HG03575 (cell line): Measurements from ENCODE around the gene TNFAIP8L1.
"Not testable (repeated sequence)": the region's sequence is repeated elsewhere in the genome, so short reads cannot be mapped to it uniquely, and the experiment has no call there.

Experiments used
- ATAC-seq: cut with Tn5 transposase; IDR thresholded peaks from one replicate; pipeline ENCODE4 v1.9.1; 2021; ENCODE audit not compliant: unreplicated experiment, insufficient number of reproducible peaks, low FRiP score; ENCODE audit errors: extremely low read depth

The TNFAIP8L1 gene

DNA sequence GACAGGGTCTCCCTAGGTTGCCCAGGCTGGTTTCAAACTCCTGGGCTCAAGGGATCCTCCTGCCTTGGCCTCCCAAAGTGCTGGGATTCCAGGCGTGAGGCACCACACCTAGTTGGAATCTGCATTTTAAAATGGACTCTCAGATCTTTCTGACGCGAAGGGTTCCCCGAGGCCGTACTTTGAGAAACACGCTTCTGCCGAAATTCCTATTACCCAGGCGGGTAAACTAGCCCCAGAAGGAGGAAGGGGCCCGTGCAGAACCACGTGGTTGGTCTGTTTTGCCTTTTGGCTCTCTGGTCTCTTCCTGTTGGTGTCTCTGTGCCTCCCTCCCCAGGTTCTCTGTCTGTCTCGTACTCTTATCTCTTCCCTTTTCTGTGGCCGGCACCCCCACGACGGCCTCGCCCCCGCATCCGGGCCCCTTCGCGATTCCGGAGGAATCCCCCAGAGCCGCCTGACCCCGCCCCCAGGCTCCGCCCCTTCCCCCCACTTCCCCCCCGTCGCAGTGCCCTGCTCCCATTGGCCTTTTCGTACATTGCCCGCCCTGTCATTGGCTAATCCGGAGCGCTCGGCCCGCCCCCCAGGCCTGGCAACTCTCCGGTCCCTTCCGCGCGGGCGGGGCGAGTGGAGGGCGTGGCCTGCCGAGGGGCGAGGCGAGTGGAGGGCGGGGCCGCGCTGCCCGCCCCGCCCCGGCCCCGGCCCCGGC, at the start of gene TNFAIP8L1:
TNFAIP8L1 (plus strand) TSS at position 689 of the 703 bp plus-strand sequence. CDS start 12,354 bp downstream, outside the sequence.
- ATAC-seq = no peak

DNA sequence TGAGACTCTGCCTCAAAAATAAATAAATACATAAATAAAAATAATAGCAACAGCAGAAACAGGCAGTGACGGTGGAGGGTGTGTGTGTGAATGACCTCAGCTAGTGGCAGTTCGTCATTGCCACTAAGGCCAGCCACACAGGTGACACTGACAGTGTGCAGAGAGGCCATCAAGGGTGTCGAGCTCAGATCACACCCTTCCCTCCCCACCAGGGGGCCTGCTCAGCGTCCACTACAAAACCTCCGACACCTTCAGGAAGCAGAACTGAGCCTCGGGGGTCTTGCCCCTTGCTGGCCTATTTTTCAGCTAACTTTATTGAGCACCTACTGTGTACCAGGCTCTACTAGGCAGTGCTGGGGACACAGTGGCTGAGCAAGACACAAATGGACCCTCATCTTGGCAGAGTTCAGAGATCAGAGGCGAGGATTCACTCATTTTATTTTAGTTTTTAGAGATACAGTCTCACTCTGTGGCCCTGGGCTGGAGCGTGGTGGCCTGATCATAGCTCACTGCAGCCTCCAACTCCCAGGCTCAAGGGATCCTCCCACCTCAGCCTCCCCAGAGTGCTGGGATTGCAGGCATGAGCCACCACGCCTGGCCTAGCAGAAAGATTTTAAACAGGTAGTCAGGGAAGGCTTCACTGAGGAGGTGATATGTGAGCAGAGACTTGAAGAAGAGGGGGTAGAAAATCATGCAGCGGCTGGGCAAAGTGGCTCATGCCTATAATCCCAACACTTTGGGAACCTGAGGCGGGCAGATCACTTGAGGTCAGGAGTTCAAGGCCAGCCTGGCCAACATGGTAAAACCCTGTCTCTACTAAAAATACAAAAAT, 49.5 kb upstream of the TNFAIP8L1 start:
- ATAC-seq = no peak

DNA sequence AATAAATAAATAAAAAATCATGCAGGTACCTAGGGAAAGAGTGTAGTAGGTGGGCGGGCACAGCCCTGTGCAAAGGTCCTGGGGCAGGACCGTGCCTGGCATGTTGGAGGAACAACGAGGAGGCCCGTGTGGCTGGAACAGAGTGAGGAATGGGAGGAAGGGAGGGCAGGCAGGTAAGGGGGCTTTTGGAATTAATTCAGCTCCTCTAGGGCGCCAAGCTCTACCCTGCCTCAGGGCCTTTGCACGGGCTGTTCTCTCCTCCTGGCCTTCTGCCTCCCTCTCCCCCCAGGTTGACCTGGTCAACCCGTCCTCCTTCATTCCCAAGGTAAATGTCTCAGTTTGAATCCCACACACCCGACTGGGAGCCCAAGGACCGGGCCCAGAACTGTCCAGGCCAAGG, 48.8 kb upstream of the TNFAIP8L1 start:
- no peak for ATAC-seq

- no peak for ATAC-seq
Measured at GRCh38 chr19:4591320-4591719, 48.0 kb upstream of the TNFAIP8L1 start.

DNA sequence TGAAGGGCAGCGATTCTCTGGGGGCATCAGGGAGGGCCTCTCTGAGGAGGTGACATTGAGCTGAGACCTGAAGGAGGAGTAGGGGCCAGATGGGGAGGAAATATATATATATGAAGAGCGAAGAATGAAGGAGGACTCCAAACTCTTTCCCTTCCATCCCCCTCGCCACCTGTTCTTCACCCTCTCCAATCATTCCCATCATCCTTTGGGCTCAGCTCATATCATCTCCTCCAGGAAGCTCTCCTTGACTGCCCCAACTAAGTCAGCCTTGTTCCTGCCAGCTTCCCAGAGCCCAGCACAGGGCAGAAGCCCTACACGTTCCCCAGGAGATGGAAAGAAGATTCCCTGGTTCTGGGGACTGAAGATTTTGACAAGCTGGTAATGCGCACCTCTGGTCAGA, 46.9 kb upstream of the TNFAIP8L1 start:
- ATAC-seq = no peak

- no peak for ATAC-seq
Measured at GRCh38 chr19:4593409-4593851, 45.9 kb upstream of the TNFAIP8L1 start.

DNA sequence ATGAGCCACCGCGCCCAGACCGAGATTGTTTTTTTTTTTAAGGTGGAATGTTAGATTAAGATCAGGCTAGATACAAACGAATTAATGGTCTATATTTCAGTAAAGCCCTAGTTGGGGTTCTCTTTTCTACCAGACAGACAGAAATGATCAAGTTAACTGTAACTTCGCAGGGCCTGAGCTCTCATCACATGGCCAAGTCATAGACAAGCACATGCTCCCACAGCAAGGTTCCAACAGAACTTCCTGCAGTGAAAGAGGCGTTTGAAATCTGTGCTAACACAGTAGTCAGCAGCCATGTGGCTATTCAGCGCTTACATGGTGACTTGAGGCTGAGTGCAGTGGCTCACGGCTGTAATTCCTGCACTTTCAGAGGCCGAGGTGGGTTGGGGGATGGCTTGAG, 45.1 kb upstream of the TNFAIP8L1 start:
- no peak for ATAC-seq

DNA sequence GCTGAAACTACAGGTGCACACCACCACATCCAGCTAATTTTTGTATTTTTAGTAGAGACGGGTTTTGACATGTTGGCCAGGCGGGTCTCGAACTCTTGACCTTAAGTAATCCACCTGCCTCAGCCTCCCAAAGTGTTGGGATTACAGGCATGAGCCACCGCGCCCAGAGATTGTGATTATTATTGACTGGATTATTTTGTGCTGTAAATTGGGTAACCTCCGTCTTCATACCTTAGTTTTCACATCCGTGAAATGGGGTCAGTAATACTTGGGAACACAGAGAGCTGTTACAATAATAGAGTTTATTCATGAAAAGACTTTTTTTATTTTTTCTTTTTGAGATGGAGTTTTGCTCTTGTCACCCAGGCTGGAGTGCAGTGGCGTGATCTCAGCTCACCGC, 44.2 kb upstream of the TNFAIP8L1 start:
- not testable (repeated sequence) for ATAC-seq

DNA sequence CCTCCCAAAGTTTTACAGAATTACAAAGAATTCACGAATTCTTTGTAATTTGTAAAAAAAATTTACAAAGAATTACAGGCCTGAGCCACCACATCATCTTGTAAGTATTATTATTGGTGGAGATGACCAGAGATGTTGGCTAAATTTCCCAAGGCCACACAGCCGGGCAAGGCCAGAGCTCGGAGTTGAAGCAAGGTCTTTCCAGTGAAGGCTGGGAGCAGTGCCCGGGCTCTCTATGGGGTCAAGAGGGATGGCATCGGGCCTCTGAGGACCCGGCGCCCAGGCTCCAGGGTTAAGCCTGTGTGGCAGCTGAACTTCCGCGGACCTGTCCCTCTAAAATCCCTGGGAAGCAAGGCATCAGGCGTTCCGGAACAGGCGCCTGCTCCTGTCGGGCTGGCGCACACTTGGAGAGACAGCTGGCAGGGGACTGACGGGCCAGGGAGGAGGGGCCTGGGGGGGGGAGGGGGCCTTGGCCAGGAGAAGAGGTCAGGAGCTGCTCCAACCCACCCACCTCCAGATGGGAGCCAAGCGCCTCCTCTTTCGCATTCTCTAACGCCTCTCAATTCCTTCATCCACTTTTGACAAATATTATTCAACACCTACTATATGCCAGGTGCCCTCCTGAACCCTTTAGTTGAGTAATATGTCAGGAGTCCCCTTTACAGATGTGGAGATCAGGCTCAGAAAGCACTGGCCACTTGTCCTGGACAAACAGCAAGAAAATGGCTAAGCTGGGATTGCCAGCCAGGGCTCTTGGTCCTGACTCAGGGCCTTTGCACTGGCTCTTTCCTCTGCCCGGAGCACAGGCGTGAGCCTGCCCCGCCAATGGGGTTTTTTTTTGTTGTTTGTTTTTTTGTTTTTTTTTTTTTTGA, 43.0 kb upstream of the TNFAIP8L1 start:
- ATAC-seq = no peak

DNA sequence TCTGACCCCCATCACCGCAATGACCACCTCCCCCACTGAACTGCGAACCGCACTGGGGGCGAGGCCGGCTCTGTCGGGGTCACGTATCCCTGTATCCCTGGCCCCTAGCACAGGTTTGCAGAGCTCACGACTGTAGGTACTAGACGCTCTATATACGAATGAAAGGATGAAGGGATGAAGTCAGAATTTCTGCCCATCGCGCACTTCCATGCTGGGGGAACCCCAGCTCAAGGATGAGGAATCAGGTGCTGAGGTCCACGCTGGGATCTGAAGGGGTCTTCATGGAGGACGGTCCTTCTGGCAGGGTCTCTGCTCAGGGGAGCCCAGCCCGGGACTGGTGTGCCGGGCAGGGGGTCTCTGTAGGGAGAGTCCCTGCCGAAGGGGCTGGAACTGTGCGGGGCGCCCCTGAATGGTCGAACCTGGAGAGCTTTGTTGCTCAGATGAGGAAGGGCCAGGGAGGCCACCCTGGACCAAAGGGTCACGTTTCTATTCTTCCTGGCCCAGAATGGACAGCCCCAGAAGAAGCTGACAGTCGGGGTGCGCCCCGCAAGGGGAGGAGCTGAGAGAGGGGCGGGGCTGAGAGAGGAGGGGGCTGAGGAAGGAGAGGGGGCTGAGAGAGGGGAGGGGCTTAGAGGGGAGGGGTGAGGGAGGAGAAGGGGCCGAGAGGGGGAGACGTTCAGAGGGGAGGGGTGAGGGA, 41.9 kb upstream of the TNFAIP8L1 start:
- no peak for ATAC-seq

GRCh38 chr19:4597975-4598671, 41.2 kb upstream of the TNFAIP8L1 start:
- no peak for ATAC-seq

DNA sequence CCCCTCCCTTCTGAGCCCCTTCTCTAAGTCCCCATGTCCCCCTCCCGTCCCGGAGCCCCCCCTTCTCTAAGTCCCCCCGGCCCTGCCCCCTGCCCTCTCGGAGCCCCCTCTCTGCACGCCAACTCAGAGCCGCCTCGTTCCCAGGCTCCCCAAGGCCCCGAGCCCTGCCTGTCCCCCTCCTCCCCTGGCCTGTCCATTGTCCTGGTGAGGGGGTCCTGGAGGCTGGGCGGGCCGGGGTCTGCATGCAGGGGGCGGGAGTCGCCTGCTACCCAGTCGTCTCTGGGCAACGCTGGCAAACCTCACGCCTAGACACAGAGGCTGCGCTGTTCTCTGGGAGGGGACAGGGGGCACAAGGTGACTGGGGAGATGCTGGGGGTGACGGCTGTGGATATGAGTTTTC, 40.6 kb upstream of the TNFAIP8L1 start:
- ATAC-seq = no peak

DNA sequence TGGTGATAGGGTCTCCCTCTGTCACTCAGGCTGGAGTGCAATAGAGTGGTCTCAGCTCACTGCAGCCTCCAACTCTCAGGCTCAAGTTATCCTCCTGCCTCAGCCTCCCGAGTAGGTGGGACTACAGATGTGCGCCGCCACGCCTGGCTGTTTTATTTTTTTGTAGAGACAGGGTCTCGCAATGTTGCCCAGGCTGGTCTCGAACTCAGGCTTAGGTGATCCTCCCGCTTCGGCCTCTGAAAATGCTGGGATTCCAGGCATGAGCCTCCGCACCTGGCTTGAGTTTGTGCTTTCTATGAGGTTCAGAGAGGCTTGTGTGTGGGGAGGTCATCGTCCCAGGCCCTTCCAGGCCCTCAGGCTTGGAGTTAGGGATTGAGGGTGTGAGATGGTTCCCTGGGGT, 39.2 kb upstream of the TNFAIP8L1 start:
- no peak for ATAC-seq

DNA sequence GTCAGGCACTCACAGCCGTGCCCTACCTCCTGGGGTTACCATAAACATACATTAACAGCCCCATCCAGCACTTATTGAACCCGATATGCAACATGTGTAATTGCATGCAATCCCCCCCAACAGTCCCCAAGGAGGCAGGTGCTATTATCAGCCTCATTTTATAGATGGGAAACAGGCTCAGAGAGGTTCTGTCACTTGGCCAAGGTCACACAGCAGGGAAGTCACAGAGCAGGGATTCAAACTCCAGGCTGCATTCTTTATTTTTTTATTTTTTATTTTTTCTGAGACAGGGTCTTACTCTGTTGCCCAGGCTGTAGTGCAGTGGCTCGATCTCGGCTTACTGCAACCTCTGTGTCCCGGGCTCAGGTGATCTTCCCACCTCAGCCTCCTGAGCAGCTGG, 38.4 kb upstream of the TNFAIP8L1 start:
- ATAC-seq = no peak

DNA sequence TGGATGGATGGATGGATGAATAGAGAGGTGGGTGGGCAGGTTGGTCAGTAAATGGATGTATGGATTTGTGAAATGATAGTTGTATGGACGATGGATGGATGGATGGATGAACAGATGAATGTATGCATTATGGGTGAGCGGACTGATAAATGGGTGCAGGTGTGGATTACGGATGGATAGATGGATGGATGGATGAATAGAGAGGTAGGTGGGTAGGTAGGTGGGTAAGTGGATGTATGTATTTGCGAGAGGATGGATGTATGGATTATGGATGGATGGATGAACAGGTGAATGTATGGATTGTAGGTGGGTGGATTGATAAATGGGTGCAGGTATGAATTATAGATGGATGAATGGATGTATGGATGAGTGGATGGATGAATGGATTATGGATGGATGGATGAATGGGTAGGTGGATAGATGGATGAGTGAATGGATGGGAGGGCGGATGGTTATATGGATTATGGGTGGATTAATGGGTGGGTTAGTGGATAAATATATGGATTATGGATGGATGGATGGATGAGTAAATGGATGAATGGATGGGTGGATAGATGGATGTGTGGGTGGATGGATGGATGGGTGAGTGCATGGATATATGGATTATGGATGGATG, 37.0 kb upstream of the TNFAIP8L1 start:
- no peak for ATAC-seq

- ATAC-seq = no peak
Measured at GRCh38 chr19:4602915-4603314, 36.4 kb upstream of the TNFAIP8L1 start.

DNA sequence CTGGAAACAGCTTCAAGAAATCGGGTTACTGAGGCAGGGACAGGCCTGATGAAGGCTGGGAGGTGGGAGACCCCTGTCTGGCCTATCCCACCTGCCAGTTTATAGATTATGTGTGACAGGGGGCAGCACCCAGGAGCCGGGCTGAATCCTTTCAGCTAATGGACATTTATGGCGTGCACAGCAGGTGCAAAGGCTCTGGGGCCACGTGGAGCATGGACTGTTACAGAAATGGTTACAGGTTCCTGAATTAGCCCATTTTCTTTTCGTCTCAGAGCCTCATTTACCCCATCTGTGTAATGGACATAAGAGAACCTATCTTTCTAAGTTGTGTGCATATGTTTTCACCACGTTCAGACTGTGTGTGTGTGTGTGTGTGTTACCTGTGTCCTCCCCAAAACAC, 34.4 kb upstream of the TNFAIP8L1 start:
- ATAC-seq = no peak

- ATAC-seq = no peak
Measured at GRCh38 chr19:4606181-4606580, 33.1 kb upstream of the TNFAIP8L1 start.
